Esophagus muscularis mucosa (tissue), 4 donors: ENCODE results near the gene DCDC2. TPM values are rescaled to one million over a fixed set of nuclear protein-coding genes. Genes with fewer than 3 reads are reported as not detected.

Experiments
- DNase-seq: peaks from one replicate; pipeline ENCODE4 v3.0.0-alpha.2; 2017; ENCODE audit errors: extremely low spot score
- H3K27ac ChIP-seq, 4 donors: fragments of 200-600 bp; sonication (generic); replicated peaks in 1 of 4; 1 replicate in 3 of 4; 2 replicates in 1 of 4; pipeline ENCODE4 v1.5.1; 2016 to 2019; ENCODE audit warnings: mild to moderate bottlenecking in 1 of 4
- H3K27me3 ChIP-seq, 4 donors: fragments of 200-600 bp; sonication (generic); one replicate each; pipeline versions ENCODE4 v1.5.1 to v1.6.0; 2016 to 2019
- H3K36me3 ChIP-seq, 4 donors: fragments of 200-600 bp; sonication (generic); one replicate each; pipeline ENCODE4 v1.5.1; 2016 to 2019
- H3K4me1 ChIP-seq, 4 donors: fragments of 200-600 bp; sonication (generic); one replicate each; pipeline ENCODE4 v1.5.1; 2016 to 2019
- H3K4me3 ChIP-seq, 4 donors: fragments of 200-600 bp; sonication (generic); 1 replicate in 2 of 4; 2 replicates in 2 of 4; pipeline ENCODE4 v1.5.1; 2016 to 2019; ENCODE audit warnings: mild to moderate bottlenecking in 4 of 4, moderate library complexity in 1 of 4
- H3K9me3 ChIP-seq, 4 donors: fragments of 200-600 bp; sonication (generic); 1 replicate in 3 of 4; 2 replicates in 1 of 4; pipeline ENCODE4 v1.5.1; 2016 to 2019
- EP300 ChIP-seq: sonication (generic); formaldehyde crosslinking; IDR thresholded peaks from one replicate; pipeline ENCODE4 v1.6.1; 2017; ENCODE audit warnings: antibody characterized with exemption
- POLR2A ChIP-seq: fragments of 450-650 bp; IDR thresholded peaks from one replicate; pipeline ENCODE4 v1.6.1; 2017; ENCODE audit warnings: antibody characterized with exemption, moderate library complexity, mild to moderate bottlenecking, low read depth
- POLR2AphosphoS5 ChIP-seq, 2 donors: sonication (generic); formaldehyde crosslinking; IDR thresholded peaks; one replicate each; pipeline ENCODE4 v1.6.1; 2017; ENCODE audit warnings: antibody characterized with exemption in 2 of 2
- WGBS: methylation state at CpG from one replicate; pipeline ENCODE4 v1.1.5; 2018; 5-methylcytosine and 5-hydroxymethylcytosine counted together
- intact Hi-C: fragments of 100-400 bp; cut with DNase I; formaldehyde crosslinking; loops from one replicate; pipeline ENCODE4 v1.15.1; 2023
- total RNA-seq, 4 donors: library from RNA; depleted of rRNA; stranded (reverse); fragments of >200 nt; gene quantifications; one replicate each; pipeline versions ENCODE4 v1.1.0 to v1.2.1, GENCODE V29; 2016
- TF ChIP-seq, protein P1 (sequence below), 3 experiments: fragments of 200-600 bp in 2 of 3; fragments of 450-650 bp in 1 of 3; sonication (generic) in 2 of 3; IDR thresholded peaks; one replicate each; pipeline ENCODE4 v1.5.1; 2017 to 2019; ENCODE audit warnings: antibody characterized with exemption in 3 of 3, mild to moderate bottlenecking in 2 of 3, moderate library complexity in 1 of 3

Gene DCDC2
- total RNA-seq, 4 donors from 2014 or later, result not detected

DNA sequence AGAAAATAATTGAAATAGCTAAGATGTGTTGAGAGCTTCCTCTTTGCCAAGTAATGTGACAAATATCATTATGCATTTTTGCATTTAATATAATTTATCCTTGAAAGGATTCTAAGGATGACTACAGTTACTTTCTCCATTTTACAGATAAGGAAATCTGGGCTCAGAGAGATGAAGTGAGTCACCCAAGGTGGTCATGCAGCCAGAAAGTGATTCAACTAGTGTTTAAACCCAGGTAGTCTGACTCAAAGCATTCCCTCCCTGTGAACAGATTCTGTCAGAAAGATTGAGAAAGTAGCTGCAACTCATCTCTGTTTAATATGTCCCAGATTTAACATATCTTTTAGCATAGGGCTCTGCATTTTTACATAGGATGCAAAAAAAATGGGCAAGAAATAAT lies 203.7 kb downstream of the DCDC2 start:
- no peaks in the 10 kb centered on the region for H3K4me1 ChIP-seq
- TF ChIP-seq POLR2AphosphoS5 (IDR thresholded peaks at IDR 0.05) (no peak), EP300 (no peak), POLR2A (no peak)
- TF ChIP-seq, protein P1, sequence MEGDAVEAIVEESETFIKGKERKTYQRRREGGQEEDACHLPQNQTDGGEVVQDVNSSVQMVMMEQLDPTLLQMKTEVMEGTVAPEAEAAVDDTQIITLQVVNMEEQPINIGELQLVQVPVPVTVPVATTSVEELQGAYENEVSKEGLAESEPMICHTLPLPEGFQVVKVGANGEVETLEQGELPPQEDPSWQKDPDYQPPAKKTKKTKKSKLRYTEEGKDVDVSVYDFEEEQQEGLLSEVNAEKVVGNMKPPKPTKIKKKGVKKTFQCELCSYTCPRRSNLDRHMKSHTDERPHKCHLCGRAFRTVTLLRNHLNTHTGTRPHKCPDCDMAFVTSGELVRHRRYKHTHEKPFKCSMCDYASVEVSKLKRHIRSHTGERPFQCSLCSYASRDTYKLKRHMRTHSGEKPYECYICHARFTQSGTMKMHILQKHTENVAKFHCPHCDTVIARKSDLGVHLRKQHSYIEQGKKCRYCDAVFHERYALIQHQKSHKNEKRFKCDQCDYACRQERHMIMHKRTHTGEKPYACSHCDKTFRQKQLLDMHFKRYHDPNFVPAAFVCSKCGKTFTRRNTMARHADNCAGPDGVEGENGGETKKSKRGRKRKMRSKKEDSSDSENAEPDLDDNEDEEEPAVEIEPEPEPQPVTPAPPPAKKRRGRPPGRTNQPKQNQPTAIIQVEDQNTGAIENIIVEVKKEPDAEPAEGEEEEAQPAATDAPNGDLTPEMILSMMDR (IDR thresholded peaks at IDR 0.05), result no peak
- DNase-seq, result no peak
- no peaks in the 10 kb centered on the region for H3K27me3 ChIP-seq
- H3K9me3 ChIP-seq, result no peaks in the 10 kb centered on the region
- intact Hi-C loops, result no loop called here
- no peak overlapping the region for H3K27ac ChIP-seq
- H3K36me3 ChIP-seq, result no peaks in the 10 kb centered on the region
- H3K4me3 ChIP-seq, result no peak overlapping the region

DNA sequence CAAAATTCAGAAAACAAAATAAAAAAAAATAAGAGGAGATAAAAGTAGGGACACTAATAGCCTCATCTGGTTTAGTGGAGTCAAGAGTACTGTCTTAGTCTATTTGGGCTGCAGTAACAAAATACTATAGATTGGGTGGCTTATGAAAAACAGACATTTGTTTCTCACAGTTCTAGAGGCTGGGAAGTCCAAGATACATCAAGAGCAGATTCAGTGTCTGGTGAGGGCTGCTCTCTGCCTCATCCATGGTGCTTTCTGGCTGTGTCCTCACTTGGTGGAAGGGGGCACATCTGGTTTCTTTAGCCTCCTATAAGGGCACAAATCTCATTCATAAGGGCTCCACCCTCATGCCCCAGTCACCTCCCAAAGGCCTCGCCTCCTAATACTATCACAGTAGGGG lies 205.8 kb downstream of the DCDC2 start:
- 94% methylated on average over 1 of the region's 1 CpG for WGBS

DNA sequence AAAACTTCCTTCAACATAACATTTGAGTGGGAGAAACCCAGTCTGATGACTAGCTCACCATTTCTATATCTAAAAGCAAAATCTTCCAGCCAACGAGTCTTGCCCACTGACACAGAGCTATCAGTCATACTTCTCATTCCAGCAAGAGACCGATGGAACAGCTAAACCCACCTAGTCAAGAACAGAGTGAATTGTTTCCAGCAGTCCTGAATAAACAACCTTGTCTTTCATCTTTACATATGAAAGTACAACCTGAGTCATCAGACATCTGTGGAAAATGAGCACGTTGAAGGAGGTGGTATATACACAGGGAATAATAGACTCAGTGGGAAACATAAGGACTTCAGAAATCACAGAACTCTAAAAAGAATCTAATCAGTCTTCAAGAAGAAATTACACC lies 208.0 kb downstream of the DCDC2 start:
- WGBS, result 64% methylated on average over 3 of the region's 3 CpGs
- intact Hi-C loops, result no loop called here
- Histone ChIP-seq H3K9me3 (no peaks in the 10 kb centered on the region), H3K36me3 (no peaks in the 10 kb centered on the region), H3K4me1 (no peaks in the 10 kb centered on the region), H3K27ac (no peak overlapping the region), H3K4me3 (no peak overlapping the region), H3K27me3 (no peaks in the 10 kb centered on the region)
- DNase-seq, result no peak
- TF ChIP-seq POLR2AphosphoS5 (IDR thresholded peaks at IDR 0.05) (no peak), EP300 (no peak), POLR2A (no peak)
- TF ChIP-seq, protein P1 (IDR thresholded peaks at IDR 0.05), result no peak

More for the DNA sequence above, 205.8 kb downstream of the DCDC2 start:
- Histone ChIP-seq H3K36me3 (no peaks in the 10 kb centered on the region), H3K9me3 (no peaks in the 10 kb centered on the region), H3K27ac (no peak overlapping the region), H3K27me3 (no peaks in the 10 kb centered on the region), H3K4me1 (no peaks in the 10 kb centered on the region), H3K4me3 (no peak overlapping the region)
- no peak for DNase-seq
- TF ChIP-seq EP300 (no peak), POLR2AphosphoS5 (IDR thresholded peaks at IDR 0.05) (no peak), POLR2A (no peak)
- TF ChIP-seq, protein P1 (IDR thresholded peaks at IDR 0.05), result no peak
- intact Hi-C loops, result no loop called here

DNA sequence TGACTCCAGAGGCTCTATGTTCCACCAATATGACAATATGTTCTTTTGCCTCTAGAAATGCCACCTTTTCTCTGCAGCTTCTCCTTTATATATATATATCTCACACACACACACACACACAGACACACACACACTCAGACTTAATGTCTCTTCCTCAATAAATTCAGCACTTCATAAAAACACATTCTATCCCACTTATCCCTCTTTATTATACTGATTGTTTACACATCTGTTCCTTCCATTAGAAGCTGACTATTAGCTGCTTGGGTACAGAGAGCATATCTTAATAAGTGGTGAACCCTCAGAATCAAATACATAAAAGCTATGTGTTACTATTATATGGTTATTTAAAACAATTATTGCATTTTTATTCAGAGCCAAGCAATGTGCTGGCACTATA lies 208.6 kb downstream of the DCDC2 start:
- intact Hi-C loops, result no loop called here
- no peak for TF ChIP-seq EP300
- no peak for TF ChIP-seq POLR2A
- TF ChIP-seq POLR2AphosphoS5 (IDR thresholded peaks at IDR 0.05), result no peak
- TF ChIP-seq, protein P1 (IDR thresholded peaks at IDR 0.05), result no peak
- no peak overlapping the region for H3K4me3 ChIP-seq
- DNase-seq, result no peak
- no peak overlapping the region for H3K27ac ChIP-seq
- H3K9me3 ChIP-seq, result no peaks in the 10 kb centered on the region
- no peaks in the 10 kb centered on the region for H3K4me1 ChIP-seq
- no peaks in the 10 kb centered on the region for H3K27me3 ChIP-seq
- H3K36me3 ChIP-seq, result no peaks in the 10 kb centered on the region

DNA sequence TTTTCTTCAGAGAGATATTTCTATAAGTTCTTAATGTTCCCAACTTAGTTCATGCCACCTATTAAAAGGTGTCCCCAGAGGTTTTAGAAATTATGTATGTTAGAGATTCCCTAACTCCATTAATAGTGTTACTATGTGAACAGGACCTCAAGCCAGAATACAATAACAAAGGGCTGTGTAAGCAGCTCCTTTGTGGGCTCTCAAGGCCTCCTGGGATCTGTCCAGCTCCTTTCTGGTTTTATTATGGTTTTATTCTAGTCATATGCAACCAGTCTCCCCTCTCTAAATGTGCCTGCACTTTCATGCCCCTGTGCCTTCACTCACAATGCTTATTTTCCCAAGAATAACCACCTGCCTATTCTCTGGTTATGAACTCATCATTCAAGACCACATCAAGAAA lies 209.2 kb downstream of the DCDC2 start:
- Histone ChIP-seq H3K27ac (no peak overlapping the region), H3K9me3 (no peaks in the 10 kb centered on the region), H3K27me3 (no peaks in the 10 kb centered on the region), H3K4me3 (no peak overlapping the region), H3K36me3 (no peaks in the 10 kb centered on the region), H3K4me1 (no peaks in the 10 kb centered on the region)
- no peak for DNase-seq
- intact Hi-C loops, result no loop called here
- TF ChIP-seq POLR2AphosphoS5 (IDR thresholded peaks at IDR 0.05) (no peak), POLR2A (no peak), EP300 (no peak)
- TF ChIP-seq, protein P1 (IDR thresholded peaks at IDR 0.05), result no peak
